Measurements from ENCODE around the gene HDAC9.

Gene HDAC9

GRCh38 chr7:18859318-18859717 is 363.8 kb downstream of the HDAC9 start:
- Mint-ChIP-seq H3K27me3 (no peaks in the 10 kb centered on the region), H3K27ac (no peak overlapping the region), H3K4me1 (ENCODE audit: low read depth) (no peaks in the 10 kb centered on the region), H3K9me3 (ENCODE audit: low read depth) (no peaks in the 10 kb centered on the region), H3K4me3 (no peak overlapping the region), H3K36me3 (no peaks in the 10 kb centered on the region)

DNA sequence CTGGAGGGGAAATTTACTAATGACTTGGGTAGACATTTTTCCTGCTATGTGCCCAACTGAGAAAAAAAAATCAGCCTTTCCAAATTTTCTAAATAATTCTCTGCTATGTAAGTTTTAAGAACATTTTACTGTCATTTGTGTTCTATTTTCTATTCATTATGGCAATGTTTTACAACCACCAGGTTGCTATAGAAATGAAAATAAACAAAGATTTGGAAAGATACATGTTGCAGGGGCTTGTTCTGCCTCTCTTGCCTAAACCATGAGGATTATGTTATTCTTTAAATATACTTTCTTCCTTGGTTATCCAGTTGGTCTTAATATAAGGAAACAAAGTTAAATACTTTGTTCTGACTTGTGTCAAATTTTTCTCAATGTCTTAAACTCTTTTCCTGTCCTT is 364.7 kb downstream of the HDAC9 start:
- Mint-ChIP-seq H3K9me3 (ENCODE audit: low read depth) (no peaks in the 10 kb centered on the region), H3K36me3 (no peaks in the 10 kb centered on the region), H3K4me3 (no peak overlapping the region), H3K4me1 (ENCODE audit: low read depth) (no peaks in the 10 kb centered on the region), H3K27ac (no peak overlapping the region), H3K27me3 (no peaks in the 10 kb centered on the region)

- Mint-ChIP-seq H3K4me3 (no peak overlapping the region), H3K4me1 (ENCODE audit: low read depth) (no peaks in the 10 kb centered on the region), H3K27me3 (no peaks in the 10 kb centered on the region), H3K9me3 (ENCODE audit: low read depth) (no peaks in the 10 kb centered on the region), H3K36me3 (no peaks in the 10 kb centered on the region), H3K27ac (no peak overlapping the region)
Measured at GRCh38 chr7:18861514-18862118, 366.1 kb downstream of the HDAC9 start.

DNA sequence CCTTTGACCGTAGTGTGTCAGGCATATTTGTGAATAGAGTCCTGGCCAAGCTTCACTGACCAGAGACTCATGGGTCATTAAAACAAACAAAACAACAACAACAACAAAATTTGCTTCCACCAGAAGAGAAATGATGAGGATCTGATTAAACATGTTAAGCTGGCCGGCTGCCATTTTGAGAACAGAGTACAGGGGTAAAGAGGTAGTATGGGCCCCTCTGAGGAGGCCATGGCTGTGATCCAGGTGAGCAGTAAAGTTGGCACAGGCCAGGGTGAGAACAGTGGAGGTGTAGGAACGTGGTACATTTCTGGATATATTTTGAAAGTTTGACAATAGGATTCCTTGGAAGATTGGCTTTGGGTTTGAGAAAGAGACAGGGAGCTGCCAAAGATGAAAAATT is 369.4 kb downstream of the HDAC9 start:
- H3K27me3 Mint-ChIP-seq, result no peaks in the 10 kb centered on the region
- no peaks in the 10 kb centered on the region for H3K36me3 Mint-ChIP-seq
- H3K27ac Mint-ChIP-seq, result no peak overlapping the region
- H3K9me3 Mint-ChIP-seq (ENCODE audit: low read depth), result peaks cover 5% of the 10 kb centered on the region
- H3K4me3 Mint-ChIP-seq, result no peak overlapping the region
- no peaks in the 10 kb centered on the region for H3K4me1 Mint-ChIP-seq (ENCODE audit: low read depth)

DNA sequence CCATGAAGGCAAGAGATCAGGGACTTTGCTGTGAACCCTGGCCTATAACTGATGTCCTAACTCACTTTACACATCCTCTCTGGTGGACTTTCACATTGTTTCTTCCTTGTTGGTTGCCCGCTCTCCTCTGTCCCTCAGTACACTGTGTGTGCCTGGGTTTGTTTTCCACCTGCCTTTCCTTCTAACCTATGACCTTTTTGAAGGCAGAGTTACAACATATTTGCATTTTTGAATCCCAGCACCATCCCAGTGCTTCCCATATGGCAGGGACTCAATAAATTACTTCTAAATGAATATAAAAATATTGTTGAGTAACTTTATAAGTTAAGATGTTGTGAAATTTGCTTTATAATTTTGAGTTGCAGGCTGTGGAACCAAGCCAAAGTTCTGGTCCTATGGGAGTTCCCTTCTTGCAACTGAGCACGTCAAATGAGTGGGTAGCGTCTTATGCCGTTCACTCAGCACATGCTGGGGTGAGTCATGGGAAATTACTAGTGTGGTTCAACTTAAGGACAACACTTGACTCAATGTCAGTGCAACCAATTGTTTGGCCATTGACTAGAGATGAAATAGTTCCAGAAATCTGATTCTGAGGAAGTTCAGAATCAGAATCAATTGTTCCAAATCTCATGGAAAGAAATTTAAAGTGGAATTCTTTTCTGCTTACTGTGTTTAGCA is 370.9 kb downstream of the HDAC9 start:
- H3K27me3 Mint-ChIP-seq, result no peaks in the 10 kb centered on the region
- no peaks in the 10 kb centered on the region for H3K4me1 Mint-ChIP-seq (ENCODE audit: low read depth)
- H3K36me3 Mint-ChIP-seq, result no peaks in the 10 kb centered on the region
- H3K4me3 Mint-ChIP-seq, result no peak overlapping the region
- H3K27ac Mint-ChIP-seq, result no peak overlapping the region
- H3K9me3 Mint-ChIP-seq (ENCODE audit: low read depth), result peaks cover 10% of the 10 kb centered on the region

DNA sequence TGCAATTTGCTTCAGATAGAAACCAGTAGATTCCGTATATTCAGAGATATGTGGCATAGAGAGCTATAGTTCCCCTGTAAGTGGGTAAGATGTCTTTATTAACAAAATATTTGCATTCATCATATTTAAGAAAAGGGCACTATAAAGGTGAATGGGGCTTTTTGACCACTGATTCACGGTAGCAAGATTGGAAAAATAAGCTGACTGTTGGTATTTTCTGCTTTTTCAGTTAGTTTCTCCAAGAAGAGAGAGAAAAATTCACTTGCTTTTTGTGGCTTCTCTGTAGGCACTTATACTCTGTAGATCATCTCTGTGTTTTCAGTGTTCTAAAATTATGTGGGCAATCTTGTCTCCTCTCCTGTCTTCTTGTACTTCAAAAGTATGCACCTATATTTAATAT is 376.8 kb downstream of the HDAC9 start:
- no peaks in the 10 kb centered on the region for H3K27me3 Mint-ChIP-seq
- no peak overlapping the region for H3K27ac Mint-ChIP-seq
- no peaks in the 10 kb centered on the region for H3K4me1 Mint-ChIP-seq (ENCODE audit: low read depth)
- H3K4me3 Mint-ChIP-seq, result no peak overlapping the region
- H3K36me3 Mint-ChIP-seq, result no peaks in the 10 kb centered on the region
- H3K9me3 Mint-ChIP-seq (ENCODE audit: low read depth), result peaks cover 10% of the 10 kb centered on the region

- Mint-ChIP-seq H3K4me1 (ENCODE audit: low read depth) (no peaks in the 10 kb centered on the region), H3K27ac (no peak overlapping the region), H3K4me3 (no peak overlapping the region), H3K36me3 (no peaks in the 10 kb centered on the region), H3K27me3 (no peaks in the 10 kb centered on the region), H3K9me3 (ENCODE audit: low read depth) (peaks cover 8% of the 10 kb centered on the region)
Measured at GRCh38 chr7:18873734-18874336, 378.3 kb downstream of the HDAC9 start.

DNA sequence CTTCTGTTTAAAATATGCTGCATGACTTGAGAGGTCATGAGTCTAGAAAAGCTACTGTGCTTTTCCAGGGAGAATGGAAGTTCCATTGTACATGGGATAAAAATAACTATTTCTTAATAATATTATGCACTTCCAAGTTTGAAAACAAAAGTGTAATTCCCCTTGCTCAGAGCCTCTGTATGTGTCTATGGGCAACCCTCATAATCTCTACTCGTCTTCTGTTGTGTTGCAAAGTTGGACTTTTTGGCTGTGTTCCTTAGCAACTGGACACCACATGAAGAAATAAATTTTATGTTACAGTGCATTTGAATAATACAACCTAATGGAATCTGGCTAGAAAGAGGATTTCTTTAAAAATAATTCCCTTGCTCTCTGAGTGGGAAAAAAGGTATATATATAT is 379.3 kb downstream of the HDAC9 start:
- H3K27ac Mint-ChIP-seq, result no peak overlapping the region
- H3K27me3 Mint-ChIP-seq, result no peaks in the 10 kb centered on the region
- H3K9me3 Mint-ChIP-seq (ENCODE audit: low read depth), result peaks cover 8% of the 10 kb centered on the region
- no peak overlapping the region for H3K4me3 Mint-ChIP-seq
- H3K36me3 Mint-ChIP-seq, result no peaks in the 10 kb centered on the region
- no peaks in the 10 kb centered on the region for H3K4me1 Mint-ChIP-seq (ENCODE audit: low read depth)

GRCh38 chr7:18877874-18878273 is 382.3 kb downstream of the HDAC9 start:
- Mint-ChIP-seq H3K9me3 (ENCODE audit: low read depth) (peaks cover 7% of the 10 kb centered on the region), H3K4me1 (ENCODE audit: low read depth) (no peaks in the 10 kb centered on the region), H3K4me3 (no peak overlapping the region), H3K27ac (no peak overlapping the region), H3K27me3 (no peaks in the 10 kb centered on the region), H3K36me3 (no peaks in the 10 kb centered on the region)

DNA sequence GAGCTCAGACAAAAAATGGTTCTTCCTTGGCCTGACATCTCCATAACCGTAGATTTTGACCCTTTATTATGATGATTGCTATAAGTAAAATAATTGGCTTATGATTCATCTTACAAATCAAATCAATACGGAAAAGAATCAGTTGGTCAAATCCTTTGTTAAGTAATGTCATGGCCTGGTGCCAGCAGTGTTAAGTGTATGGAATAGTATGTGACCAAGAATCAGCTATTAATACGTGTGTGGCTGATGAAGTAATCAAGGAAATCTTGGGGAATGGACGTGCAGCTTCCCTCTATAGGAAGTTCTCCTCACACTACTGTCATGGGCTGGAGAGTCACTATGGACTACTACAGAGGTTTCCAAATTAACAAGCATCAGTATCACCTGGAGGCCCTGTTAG is 391.3 kb downstream of the HDAC9 start:
- Mint-ChIP-seq H3K9me3 (ENCODE audit: low read depth) (peaks cover 3% of the 10 kb centered on the region), H3K4me3 (no peak overlapping the region), H3K4me1 (ENCODE audit: low read depth) (no peaks in the 10 kb centered on the region), H3K27me3 (no peaks in the 10 kb centered on the region), H3K36me3 (no peaks in the 10 kb centered on the region), H3K27ac (no peak overlapping the region)

DNA sequence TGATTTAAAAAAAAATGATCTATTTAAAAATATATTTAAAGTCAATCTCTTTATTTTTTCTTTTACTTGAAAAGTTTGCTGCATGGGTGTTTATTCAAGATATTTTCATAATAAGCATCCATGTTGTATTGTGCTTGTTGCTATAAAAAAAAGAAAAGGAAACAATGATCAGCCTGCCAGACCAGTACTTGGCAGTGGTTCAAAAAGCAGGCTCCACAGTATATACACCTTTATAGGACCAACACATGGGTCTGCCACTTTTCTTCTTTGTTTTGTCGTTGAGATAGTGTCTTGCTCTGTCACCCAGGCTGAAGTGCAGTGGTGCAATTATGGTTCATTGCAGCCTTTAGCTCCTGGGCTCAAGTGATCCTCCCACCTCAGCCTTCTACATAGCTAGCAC is 393.9 kb downstream of the HDAC9 start:
- H3K36me3 Mint-ChIP-seq, result no peaks in the 10 kb centered on the region
- no peaks in the 10 kb centered on the region for H3K27me3 Mint-ChIP-seq
- no peaks in the 10 kb centered on the region for H3K4me1 Mint-ChIP-seq (ENCODE audit: low read depth)
- H3K9me3 Mint-ChIP-seq (ENCODE audit: low read depth), result peaks cover 3% of the 10 kb centered on the region
- no peak overlapping the region for H3K27ac Mint-ChIP-seq
- H3K4me3 Mint-ChIP-seq, result no peak overlapping the region

DNA sequence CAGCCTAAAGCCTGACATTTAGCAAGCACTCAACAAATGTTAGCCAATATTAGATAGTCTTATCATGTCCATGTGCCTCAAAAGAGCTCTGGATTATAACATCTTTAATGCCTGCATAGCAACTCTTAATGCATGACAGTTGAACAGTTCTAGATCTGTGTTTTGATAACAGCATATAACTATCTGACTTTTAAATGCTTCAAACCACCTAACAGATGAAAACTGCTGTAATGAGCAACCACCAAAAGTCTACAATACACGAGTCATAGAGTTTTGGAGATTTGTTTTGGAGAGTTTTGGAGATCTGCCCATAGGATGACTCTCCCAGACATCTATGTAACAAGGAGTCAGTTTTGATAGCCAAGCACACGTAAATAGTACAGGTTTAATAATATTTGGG is 394.6 kb downstream of the HDAC9 start:
- Mint-ChIP-seq H3K4me3 (no peak overlapping the region), H3K27ac (no peak overlapping the region), H3K9me3 (ENCODE audit: low read depth) (peaks cover 3% of the 10 kb centered on the region), H3K27me3 (no peaks in the 10 kb centered on the region), H3K4me1 (ENCODE audit: low read depth) (no peaks in the 10 kb centered on the region), H3K36me3 (no peaks in the 10 kb centered on the region)

DNA sequence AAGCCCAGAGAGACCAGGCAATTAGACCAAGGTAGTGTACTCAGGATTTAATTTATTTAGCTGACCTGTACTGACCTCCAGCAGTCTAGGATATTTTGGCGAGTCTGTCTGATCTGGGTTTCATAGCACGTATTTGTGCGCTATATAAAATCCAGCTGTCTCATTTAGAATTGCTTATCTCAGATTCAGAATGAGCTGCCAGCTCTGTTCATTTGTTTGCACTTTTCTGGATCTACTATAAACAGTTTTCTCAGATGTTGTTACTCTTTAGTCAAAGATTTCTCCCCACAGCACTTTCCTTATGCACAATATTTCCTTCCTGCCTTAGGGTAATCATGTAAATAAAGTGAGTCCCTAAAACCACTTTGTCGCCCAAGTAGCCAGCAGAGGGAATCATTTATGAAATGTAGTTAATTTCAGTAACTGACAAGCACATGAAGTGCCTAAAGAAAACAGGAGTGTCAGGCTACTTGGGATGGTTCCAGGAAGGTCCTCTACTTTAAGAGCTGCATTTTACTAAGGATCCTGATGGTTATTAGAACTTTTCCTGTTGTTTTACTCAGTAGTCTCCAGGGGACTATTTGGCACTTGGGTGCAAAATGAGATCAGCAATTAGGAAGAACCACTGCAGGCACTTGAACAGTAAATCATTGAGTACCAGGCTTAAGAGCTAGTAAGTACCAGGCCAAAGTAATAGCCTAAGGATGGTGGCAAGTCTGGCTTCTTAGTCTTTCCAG is 395.5 kb downstream of the HDAC9 start:
- no peak overlapping the region for H3K27ac Mint-ChIP-seq
- H3K27me3 Mint-ChIP-seq, result no peaks in the 10 kb centered on the region
- peaks cover 2% of the 10 kb centered on the region for H3K9me3 Mint-ChIP-seq (ENCODE audit: low read depth)
- no peak overlapping the region for H3K4me3 Mint-ChIP-seq
- H3K4me1 Mint-ChIP-seq (ENCODE audit: low read depth), result no peaks in the 10 kb centered on the region
- H3K36me3 Mint-ChIP-seq, result no peaks in the 10 kb centered on the region

DNA sequence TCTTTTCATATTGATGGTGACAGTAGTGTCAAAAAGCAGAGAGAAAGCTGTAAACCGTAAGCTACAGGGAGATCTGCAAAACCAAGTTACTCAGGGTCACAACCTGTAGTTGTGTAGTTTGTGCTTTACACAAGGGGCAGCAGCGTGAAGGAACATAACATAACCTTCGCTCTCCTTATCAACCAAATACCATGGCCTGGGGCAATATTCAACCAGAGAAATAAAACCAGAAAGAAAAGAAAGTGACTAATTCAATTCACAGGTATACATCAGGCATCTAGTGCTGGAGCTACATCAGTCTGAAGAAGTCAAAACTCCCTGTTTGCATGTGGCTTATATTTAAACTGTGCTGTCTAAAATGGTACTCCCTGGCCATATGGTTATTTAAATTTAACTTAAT is 397.6 kb downstream of the HDAC9 start:
- Mint-ChIP-seq H3K4me1 (ENCODE audit: low read depth) (no peaks in the 10 kb centered on the region), H3K36me3 (no peaks in the 10 kb centered on the region), H3K9me3 (ENCODE audit: low read depth) (no peaks in the 10 kb centered on the region), H3K27ac (no peak overlapping the region), H3K4me3 (no peak overlapping the region), H3K27me3 (no peaks in the 10 kb centered on the region)

DNA sequence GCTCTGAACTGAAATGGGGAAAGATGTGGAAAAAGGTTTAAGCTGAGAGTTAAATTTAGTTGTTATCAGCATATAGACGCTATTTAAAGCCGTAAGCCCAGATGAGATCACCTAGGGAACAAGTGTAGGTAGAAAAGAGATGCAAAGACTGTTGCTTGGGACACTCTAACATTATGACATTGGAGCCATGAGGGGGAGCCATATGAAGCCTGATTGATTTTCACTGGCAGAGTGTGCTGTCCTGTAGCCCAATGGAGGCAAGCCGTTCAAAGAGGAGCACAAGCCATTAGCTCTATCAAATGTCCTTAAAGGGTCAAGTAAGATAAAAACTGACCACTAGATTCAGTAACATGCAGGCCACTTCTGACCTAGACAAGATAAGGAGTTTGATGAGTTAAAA is 398.6 kb downstream of the HDAC9 start:
- no peaks in the 10 kb centered on the region for H3K36me3 Mint-ChIP-seq
- H3K27me3 Mint-ChIP-seq, result no peaks in the 10 kb centered on the region
- no peaks in the 10 kb centered on the region for H3K9me3 Mint-ChIP-seq (ENCODE audit: low read depth)
- H3K27ac Mint-ChIP-seq, result no peak overlapping the region
- no peaks in the 10 kb centered on the region for H3K4me1 Mint-ChIP-seq (ENCODE audit: low read depth)
- H3K4me3 Mint-ChIP-seq, result no peak overlapping the region

Measured in activated naive CD8-positive, alpha-beta T cell (primary cell).